KMS-11 (cell line): ENCODE data around the gene TANC1.

Experiments
- H2AFZ ChIP-seq: fragments of 200-600 bp; sonication (generic); 2 replicates; pipeline ENCODE4 v1.6.1; 2016; ENCODE audit warnings: antibody characterized with exemption, mixed run types, low read depth
- H3K27ac ChIP-seq: fragments of 200-600 bp; sonication (generic); 2 replicates; pipeline ENCODE4 v1.6.1; 2016; ENCODE audit warnings: mild to moderate bottlenecking, mixed run types
- H3K27me3 ChIP-seq: fragments of 200-600 bp; sonication (generic); 2 replicates; pipeline ENCODE4 v1.6.1; 2017; ENCODE audit warnings: mild to moderate bottlenecking, low read depth, mixed run types, moderate library complexity; ENCODE audit not compliant: insufficient read depth
- H3K36me3 ChIP-seq: fragments of 200-600 bp; sonication (generic); 2 replicates; pipeline ENCODE4 v1.6.1; 2017; ENCODE audit warnings: mild to moderate bottlenecking, mixed run types; ENCODE audit not compliant: insufficient read depth
- H3K4me1 ChIP-seq: fragments of 200-600 bp; sonication (generic); 2 replicates; pipeline ENCODE4 v1.6.1; 2016; ENCODE audit warnings: mild to moderate bottlenecking, low read depth, mixed run types; ENCODE audit not compliant: poor library complexity, severe bottlenecking
- H3K4me2 ChIP-seq: fragments of 200-600 bp; sonication (generic); 2 replicates; pipeline ENCODE4 v1.7.0; 2016; ENCODE audit warnings: mild to moderate bottlenecking, mixed run types
- H3K4me3 ChIP-seq: fragments of 200-600 bp; sonication (generic); IDR thresholded peaks from 2 replicates; pipeline ENCODE4 v1.6.1; 2017; ENCODE audit warnings: low read depth, low read length, mixed read lengths; ENCODE audit not compliant: insufficient read depth
- H3K79me2 ChIP-seq: fragments of 200-600 bp; sonication (generic); 2 replicates; pipeline ENCODE4 v1.6.1; 2016; ENCODE audit warnings: low read depth, mixed run types; ENCODE audit not compliant: insufficient read depth
- H3K9ac ChIP-seq: fragments of 200-600 bp; sonication (generic); 2 replicates; pipeline ENCODE4 v1.6.1; 2016; ENCODE audit warnings: mild to moderate bottlenecking, mixed run types
- H4K20me1 ChIP-seq: fragments of 200-600 bp; sonication (generic); 2 replicates; pipeline ENCODE4 v1.6.1; 2016; ENCODE audit warnings: mild to moderate bottlenecking, mixed run types; ENCODE audit not compliant: insufficient read depth
- TF ChIP-seq, protein P1 (sequence below): fragments of 200-600 bp; sonication (generic); conservative IDR thresholded peaks from 2 replicates; pipeline ENCODE4 v1.6.1; 2017; ENCODE audit warnings: low read depth, mild to moderate bottlenecking, antibody characterized with exemption, low read length, moderate library complexity, mixed read lengths

Gene TANC1

GRCh38 chr2:158969715-158970240 lies 1.3 kb downstream of the TANC1 start:
- peak overlapping the region; percentile 93 for H3K4me2 ChIP-seq
- peak overlapping the region; percentile 90 for H3K4me3 ChIP-seq
- no peaks in the 10 kb centered on the region; the same call in 1 of the 2 replicates for H3K27me3 ChIP-seq
- H3K79me2 ChIP-seq, result no peaks in the 10 kb centered on the region
- TF ChIP-seq, protein P1, sequence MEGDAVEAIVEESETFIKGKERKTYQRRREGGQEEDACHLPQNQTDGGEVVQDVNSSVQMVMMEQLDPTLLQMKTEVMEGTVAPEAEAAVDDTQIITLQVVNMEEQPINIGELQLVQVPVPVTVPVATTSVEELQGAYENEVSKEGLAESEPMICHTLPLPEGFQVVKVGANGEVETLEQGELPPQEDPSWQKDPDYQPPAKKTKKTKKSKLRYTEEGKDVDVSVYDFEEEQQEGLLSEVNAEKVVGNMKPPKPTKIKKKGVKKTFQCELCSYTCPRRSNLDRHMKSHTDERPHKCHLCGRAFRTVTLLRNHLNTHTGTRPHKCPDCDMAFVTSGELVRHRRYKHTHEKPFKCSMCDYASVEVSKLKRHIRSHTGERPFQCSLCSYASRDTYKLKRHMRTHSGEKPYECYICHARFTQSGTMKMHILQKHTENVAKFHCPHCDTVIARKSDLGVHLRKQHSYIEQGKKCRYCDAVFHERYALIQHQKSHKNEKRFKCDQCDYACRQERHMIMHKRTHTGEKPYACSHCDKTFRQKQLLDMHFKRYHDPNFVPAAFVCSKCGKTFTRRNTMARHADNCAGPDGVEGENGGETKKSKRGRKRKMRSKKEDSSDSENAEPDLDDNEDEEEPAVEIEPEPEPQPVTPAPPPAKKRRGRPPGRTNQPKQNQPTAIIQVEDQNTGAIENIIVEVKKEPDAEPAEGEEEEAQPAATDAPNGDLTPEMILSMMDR, result no peak
- peak overlapping the region; percentile 75 for H2AFZ ChIP-seq
- H3K9ac ChIP-seq, result peak overlapping the region; percentile 39; the same call in 1 of the 2 replicates
- peaks cover 35% of the 10 kb centered on the region for H3K4me1 ChIP-seq
- no peak overlapping the region for H3K27ac ChIP-seq
- no peaks in the 10 kb centered on the region for H3K36me3 ChIP-seq
- H4K20me1 ChIP-seq, result no peaks in the 10 kb centered on the region

DNA sequence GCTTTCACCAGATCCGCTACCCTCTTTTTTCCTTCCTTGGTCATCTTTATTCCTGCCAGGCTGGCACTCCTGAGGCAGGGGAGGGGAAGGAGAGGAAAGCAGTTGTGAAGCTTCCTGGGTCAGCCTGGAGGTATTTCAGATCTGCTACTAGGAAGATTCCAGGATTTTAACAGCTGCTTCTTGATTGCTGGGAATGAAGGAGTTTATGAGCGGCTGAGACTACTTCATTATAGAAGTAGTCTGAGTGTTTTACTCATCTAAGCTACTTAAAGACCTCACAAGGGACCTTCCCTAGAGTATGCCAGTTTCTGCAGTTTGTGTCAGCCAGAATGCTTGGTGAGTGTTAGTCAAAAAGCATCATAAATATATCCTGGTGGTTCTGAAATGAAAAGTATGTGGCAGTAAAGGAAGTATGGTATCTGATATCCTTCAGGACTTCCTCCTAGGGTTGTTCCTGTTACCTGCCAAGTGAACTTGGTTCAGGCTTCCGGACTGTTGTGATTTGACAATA lies 1.9 kb downstream of the TANC1 start:
- TF ChIP-seq, protein P1, result no peak
- Histone ChIP-seq H4K20me1 (no peaks in the 10 kb centered on the region), H3K27me3 (no peaks in the 10 kb centered on the region; the same call in 1 of the 2 replicates), H3K79me2 (no peaks in the 10 kb centered on the region), H3K9ac (no peak overlapping the region; the same call in 1 of the 2 replicates), H2AFZ (peak overlapping the region; percentile 75; the same call in 1 of the 2 replicates), H3K27ac (no peak overlapping the region), H3K4me2 (peak overlapping the region; percentile 93), H3K36me3 (no peaks in the 10 kb centered on the region), H3K4me3 (no peak overlapping the region), H3K4me1 (peaks cover 35% of the 10 kb centered on the region)

GRCh38 chr2:158973116-158973956 lies 4.9 kb downstream of the TANC1 start:
- H3K4me1 ChIP-seq, result peaks cover 29% of the 10 kb centered on the region
- H3K79me2 ChIP-seq, result no peaks in the 10 kb centered on the region
- H3K9ac ChIP-seq, result no peak overlapping the region
- no peak overlapping the region for H3K4me2 ChIP-seq
- no peak overlapping the region for H3K4me3 ChIP-seq
- no peaks in the 10 kb centered on the region for H3K36me3 ChIP-seq
- no peaks in the 10 kb centered on the region; the same call in 1 of the 2 replicates for H3K27me3 ChIP-seq
- TF ChIP-seq, protein P1, result no peak
- no peaks in the 10 kb centered on the region for H4K20me1 ChIP-seq
- no peak overlapping the region for H3K27ac ChIP-seq
- no peak overlapping the region for H2AFZ ChIP-seq

- Histone ChIP-seq H3K27ac (no peak overlapping the region), H3K4me1 (peaks cover 20% of the 10 kb centered on the region), H3K36me3 (no peaks in the 10 kb centered on the region), H3K79me2 (no peaks in the 10 kb centered on the region), H2AFZ (no peak overlapping the region), H3K4me3 (no peak overlapping the region), H3K4me2 (no peak overlapping the region), H3K27me3 (no peaks in the 10 kb centered on the region; the same call in 1 of the 2 replicates), H3K9ac (no peak overlapping the region), H4K20me1 (no peaks in the 10 kb centered on the region)
- TF ChIP-seq, protein P1, result no peak
Measured at GRCh38 chr2:158975271-158975921, 7.0 kb downstream of the TANC1 start.
